ENCODE data around the gene NRXN3.

DNA sequence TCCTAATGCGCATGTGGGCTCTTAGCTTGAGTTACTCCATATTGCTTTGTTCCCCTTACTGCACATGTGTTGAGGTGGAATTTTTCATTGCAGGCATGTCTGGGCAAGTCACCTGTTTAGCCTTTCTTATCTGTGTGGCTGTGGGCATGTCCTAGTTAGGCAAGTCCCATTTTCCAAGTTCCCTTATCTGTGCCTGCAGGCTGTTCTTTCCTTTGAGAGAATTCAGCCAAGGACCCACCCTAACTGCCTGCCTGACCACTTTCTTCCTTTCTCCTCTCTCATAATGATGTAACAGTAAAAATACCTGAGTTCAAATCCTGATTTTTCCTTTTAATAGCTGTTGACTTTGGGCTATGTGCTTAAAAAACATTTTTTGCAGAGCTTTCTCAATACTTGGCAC is 870.6 kb downstream of the NRXN3 start:
- TF ChIP-seq SP1 (IDR thresholded peaks at IDR 0.05; ENCODE audit: low read depth) (no peak), CEBPB (IDR thresholded peaks at IDR 0.05; ENCODE audit: low read depth) (no peak), ELF1 (IDR thresholded peaks at IDR 0.05; ENCODE audit: borderline replicate concordance, low read depth) (no peak), POLR2A (IDR thresholded peaks at IDR 0.05; ENCODE audit: borderline replicate concordance, extremely low read depth, insufficient read depth, insufficient read length) (no peak), EZH2 (IDR thresholded peaks at IDR 0.05) (no peak), POLR2AphosphoS5 (IDR thresholded peaks at IDR 0.05; ENCODE audit: low read depth, low read length) (no peak), EZH2phosphoT487 (IDR thresholded peaks at IDR 0.05; ENCODE audit: borderline replicate concordance) (no peak), SRF (IDR thresholded peaks at IDR 0.05; ENCODE audit: low read depth) (no peak), YY1 (IDR thresholded peaks at IDR 0.05; ENCODE audit: extremely low read depth, insufficient replicate concordance, low read depth, low read length) (no peak), ZFX (IDR thresholded peaks at IDR 0.05) (no peak), CBX3 (IDR thresholded peaks at IDR 0.05; ENCODE audit: low read depth) (no peak)
- TF ChIP-seq, protein P1, sequence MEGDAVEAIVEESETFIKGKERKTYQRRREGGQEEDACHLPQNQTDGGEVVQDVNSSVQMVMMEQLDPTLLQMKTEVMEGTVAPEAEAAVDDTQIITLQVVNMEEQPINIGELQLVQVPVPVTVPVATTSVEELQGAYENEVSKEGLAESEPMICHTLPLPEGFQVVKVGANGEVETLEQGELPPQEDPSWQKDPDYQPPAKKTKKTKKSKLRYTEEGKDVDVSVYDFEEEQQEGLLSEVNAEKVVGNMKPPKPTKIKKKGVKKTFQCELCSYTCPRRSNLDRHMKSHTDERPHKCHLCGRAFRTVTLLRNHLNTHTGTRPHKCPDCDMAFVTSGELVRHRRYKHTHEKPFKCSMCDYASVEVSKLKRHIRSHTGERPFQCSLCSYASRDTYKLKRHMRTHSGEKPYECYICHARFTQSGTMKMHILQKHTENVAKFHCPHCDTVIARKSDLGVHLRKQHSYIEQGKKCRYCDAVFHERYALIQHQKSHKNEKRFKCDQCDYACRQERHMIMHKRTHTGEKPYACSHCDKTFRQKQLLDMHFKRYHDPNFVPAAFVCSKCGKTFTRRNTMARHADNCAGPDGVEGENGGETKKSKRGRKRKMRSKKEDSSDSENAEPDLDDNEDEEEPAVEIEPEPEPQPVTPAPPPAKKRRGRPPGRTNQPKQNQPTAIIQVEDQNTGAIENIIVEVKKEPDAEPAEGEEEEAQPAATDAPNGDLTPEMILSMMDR (IDR thresholded peaks at IDR 0.05 in 2 of 3, conservative IDR thresholded peaks at IDR 0.05 in 1 of 3; ENCODE audit: borderline replicate concordance in 1 of 3, insufficient read depth in 1 of 3, low read depth in 2 of 3, low read length in 2 of 3) = no peak
- TF ChIP-seq, protein P2, sequence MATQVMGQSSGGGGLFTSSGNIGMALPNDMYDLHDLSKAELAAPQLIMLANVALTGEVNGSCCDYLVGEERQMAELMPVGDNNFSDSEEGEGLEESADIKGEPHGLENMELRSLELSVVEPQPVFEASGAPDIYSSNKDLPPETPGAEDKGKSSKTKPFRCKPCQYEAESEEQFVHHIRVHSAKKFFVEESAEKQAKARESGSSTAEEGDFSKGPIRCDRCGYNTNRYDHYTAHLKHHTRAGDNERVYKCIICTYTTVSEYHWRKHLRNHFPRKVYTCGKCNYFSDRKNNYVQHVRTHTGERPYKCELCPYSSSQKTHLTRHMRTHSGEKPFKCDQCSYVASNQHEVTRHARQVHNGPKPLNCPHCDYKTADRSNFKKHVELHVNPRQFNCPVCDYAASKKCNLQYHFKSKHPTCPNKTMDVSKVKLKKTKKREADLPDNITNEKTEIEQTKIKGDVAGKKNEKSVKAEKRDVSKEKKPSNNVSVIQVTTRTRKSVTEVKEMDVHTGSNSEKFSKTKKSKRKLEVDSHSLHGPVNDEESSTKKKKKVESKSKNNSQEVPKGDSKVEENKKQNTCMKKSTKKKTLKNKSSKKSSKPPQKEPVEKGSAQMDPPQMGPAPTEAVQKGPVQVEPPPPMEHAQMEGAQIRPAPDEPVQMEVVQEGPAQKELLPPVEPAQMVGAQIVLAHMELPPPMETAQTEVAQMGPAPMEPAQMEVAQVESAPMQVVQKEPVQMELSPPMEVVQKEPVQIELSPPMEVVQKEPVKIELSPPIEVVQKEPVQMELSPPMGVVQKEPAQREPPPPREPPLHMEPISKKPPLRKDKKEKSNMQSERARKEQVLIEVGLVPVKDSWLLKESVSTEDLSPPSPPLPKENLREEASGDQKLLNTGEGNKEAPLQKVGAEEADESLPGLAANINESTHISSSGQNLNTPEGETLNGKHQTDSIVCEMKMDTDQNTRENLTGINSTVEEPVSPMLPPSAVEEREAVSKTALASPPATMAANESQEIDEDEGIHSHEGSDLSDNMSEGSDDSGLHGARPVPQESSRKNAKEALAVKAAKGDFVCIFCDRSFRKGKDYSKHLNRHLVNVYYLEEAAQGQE (IDR thresholded peaks at IDR 0.05; ENCODE audit: low read depth) = no peak
- TF ChIP-seq, protein P3, sequence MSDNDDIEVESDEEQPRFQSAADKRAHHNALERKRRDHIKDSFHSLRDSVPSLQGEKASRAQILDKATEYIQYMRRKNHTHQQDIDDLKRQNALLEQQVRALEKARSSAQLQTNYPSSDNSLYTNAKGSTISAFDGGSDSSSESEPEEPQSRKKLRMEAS (IDR thresholded peaks at IDR 0.05) = no peak

Data from HCT116 (cell line).